HG03460 (cell line): ENCODE measurements around the gene ANKH.
"Not testable (repeated sequence)": the region's sequence is repeated elsewhere in the genome, so short reads cannot be mapped to it uniquely, and the experiment has no call there.

Source experiments
- ATAC-seq: cut with Tn5 transposase; IDR thresholded peaks from one replicate; pipeline ENCODE4 v1.9.1; 2021; ENCODE audit not compliant: unreplicated experiment

Gene ANKH

DNA sequence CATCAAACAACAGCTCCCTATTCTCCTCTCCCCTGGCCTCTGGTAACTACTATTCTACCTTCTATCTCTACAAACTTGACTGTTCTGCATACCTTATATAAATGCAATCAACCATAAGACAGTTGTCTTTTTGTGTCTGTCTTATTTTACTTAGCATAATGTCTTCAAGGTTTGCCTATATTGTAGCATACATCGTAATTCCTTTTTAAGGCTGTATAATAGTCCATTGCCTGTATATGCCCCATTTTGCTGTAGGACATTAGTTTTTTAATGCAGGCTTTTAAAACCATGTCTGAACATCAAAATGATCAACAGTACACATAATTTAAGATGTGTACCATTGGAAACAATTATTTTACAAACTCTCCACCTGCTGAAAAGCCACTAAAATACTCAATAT, 12.4 kb downstream of the ANKH start:
- ATAC-seq = no peak

DNA sequence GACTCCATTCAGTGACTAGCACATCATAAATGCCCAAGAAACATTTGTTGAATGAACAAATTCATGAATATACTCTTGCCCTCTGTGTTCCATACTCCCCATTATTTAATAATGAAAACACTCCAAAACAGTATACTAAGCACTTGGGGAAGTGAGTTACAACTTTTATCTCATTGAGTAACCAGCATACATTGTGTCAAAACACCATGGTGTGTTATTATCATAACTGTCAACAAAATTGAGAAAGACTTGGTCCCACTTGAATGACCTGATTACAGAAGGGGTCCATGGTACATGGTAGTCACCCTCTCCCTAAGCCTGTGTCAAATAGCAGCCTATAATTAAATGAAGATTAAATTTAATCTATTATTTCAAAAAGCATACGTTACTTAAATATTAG, 16.2 kb downstream of the ANKH start:
- ATAC-seq = no peak

DNA sequence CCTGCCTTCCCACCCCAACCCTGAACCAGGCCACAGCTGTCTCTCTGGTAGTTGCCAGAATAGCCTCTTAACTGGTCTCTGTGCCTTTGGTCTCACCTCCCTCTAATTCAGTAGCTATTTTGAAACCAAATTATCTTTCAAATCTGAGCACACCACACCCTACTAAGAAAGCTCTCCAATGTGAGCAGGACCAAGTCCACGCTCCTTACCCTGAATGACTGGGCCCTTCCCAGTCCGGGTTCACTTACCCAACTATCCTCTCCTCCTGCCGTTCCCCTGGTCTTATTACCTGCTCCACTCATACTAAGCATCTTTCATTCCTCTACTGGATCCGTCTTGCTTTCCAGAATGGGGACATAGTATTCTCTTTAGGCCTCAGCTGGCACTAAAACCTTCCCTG, 16.8 kb downstream of the ANKH start:
- ATAC-seq = no peak

DNA sequence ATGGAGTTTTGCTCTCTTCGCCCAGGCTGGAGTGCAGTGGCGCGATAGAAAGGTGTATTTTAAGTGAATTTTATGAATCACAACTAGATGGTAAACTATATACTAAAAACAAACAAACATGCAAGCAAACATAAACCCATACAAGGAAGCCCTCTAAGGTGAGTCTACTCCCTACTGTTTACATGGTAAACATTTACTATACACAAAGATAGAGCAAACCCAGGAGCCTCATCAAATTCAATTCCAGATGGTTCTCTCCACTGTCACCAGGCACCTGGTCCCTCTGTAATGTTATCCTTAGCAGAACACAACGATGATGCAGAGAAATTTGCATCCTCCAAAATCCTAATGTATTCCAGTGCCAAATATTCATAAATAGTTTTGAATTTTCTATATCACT, 17.9 kb downstream of the ANKH start:
- no peak for ATAC-seq

DNA sequence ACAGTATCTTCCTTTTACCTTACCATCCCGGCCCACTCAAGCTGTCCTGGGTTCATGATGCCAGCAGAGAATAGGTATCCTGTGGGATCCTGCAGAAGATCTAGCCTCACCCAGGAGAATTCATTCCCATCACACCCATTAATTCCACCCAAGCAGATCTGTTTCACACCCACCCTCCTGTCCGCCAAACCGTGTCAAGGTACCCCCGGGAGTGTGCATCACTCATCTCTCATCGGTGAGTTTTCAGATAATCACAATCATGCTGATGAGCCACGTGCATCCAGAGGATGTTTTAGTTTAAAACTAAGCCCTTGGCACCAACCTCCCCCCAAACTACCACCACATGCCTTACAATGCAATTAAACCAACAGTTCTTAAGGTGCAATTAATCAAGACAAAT, 18.8 kb downstream of the ANKH start:
- ATAC-seq = no peak

DNA sequence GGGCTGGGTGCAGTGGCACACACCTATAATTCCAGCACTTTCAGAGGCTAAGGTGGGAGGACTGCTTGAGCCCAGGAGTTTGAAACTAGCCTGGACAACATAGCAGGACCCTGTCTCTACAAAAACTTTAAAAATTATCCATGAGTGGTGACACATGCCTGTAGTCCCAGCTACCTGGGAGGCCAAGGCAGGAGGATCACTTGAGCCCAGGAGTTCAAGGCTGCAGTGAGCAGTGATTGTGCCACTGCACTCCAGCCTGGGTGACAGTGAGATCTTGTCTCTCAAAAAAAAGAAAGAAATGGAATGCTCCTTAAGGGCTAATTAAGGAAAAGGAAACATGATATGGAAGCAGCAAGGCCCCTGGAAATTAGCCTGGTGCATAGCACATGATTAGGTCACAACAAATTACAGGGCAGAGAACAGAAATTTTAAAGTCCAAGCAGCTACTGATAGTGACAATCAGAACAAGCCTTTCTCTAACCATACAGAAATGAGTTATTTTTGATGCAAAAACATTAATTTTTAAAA, 19.5 kb downstream of the ANKH start:
- no peak for ATAC-seq

DNA sequence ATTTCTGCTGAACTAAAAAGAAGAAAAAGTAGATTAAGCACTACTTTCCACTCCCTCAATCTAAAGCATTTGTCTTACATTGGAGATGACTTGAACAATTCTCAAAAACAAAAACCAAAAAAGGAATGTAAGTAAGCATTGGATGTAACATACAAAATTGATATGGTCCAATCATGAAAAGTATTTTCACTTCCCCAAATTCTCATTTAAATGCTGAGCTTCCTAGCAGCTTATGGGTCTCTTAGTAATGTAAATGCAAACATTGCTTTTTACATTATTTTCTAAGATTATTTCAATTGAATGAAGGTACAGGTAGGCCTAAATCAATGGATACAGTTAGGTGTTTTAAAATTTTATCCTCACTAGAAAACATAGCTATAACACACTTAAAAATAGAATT, 20.0 kb downstream of the ANKH start:
- ATAC-seq = no peak

DNA sequence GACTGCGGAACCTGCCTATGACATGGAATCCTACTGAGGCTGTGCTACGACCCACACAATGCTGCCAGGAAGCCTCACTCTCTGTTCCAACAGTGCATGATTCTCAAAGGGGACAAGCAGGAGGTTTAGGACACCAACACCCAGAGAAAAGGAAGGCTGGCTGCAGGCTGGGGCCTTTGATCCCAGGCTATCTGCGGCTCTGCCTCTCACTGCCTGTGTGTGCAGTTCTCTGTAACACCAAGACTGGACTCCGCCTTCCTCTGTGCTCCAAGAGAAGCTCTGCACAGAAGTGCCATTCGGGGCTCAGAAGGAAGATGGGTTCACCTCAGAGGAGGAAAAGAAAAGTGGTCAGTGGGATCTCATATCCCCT, 20.5 kb downstream of the ANKH start:
- no peak for ATAC-seq

DNA sequence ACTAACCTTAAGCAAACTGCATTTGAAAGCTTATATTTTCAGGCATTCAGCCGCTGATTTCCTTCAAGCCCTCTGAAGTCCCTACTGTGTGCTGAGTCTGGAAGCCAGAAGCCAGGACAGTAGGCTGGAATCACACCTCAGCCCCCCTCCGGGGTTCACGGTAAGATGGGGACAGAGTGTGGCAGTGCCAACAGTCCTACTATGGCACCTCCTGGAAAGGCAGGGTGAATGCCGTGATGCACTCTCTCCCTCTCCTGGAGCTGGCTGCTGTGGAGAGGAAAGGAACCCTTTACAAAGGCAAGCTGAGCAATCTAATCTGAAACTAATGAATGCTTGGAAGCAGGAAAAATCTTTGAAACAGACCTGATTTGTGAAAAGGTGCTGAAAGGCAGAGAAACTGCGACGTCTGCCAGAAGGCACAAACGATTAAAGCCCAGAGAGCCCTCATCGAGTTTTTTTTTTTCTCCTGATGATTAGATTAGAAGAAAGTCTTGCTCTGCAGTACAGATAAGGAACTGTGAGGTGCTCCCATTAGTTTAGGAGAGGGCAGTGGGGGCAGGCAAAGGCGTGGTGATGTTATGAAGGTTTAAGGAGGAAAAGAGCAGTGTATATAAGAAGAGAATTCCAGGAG, 21.0 kb downstream of the ANKH start:
- ATAC-seq = no peak

DNA sequence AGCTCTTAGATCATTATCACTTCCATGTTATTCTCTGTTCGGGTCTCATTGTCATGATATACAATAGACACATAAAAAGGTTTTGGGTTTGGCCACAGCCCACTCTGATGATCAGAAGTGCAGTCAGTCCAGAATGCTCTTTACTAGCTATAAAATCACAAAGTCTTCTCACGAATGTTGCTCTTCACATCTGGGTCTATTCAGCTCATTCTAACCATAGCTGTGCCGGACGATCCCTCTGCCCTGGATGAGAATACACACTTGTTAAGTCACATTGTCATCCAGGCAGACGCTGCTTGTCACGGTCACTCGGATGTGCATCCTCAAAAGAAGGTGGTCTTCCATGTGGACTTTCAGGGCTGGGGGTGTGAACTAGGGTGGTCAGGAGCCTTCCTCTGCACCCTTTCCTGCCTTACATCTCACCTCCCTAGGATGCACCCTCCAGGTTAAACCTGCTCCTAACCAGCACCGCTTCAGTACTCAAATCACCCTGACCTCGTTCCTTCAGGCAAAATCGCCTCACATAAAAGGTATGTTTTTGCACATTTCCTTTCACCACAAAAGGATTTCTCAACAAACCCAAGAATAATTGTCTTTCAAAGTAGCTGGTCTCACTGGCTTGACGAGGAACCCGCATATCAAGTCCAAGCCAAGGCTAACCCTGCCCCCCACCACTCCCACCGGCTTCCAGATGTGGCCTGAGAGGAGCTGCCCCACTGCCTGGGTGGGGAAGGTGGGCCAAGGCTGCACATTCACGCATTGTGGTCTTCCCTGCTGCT, 21.9 kb downstream of the ANKH start:
- ATAC-seq = no peak

DNA sequence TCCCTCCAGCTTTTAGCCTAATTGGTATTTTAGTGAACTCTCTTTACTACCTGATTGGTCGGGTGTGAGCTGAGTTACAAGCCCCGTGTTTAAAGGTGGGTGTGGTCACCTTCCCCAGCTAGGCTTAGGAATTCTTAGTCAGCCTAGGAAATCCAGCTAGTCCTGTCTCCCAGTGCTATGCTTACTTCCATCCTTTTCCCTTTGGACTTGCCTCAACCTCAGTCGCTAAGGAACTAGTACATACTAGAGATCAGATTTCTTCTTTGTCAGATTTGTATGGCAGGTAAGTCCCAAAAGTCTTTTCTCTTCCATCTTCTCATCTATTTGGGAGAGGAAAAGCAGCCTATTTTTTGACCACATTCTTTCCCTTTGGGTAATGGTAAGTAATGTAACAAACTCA, 22.6 kb downstream of the ANKH start:
- ATAC-seq = not testable (repeated sequence)

DNA sequence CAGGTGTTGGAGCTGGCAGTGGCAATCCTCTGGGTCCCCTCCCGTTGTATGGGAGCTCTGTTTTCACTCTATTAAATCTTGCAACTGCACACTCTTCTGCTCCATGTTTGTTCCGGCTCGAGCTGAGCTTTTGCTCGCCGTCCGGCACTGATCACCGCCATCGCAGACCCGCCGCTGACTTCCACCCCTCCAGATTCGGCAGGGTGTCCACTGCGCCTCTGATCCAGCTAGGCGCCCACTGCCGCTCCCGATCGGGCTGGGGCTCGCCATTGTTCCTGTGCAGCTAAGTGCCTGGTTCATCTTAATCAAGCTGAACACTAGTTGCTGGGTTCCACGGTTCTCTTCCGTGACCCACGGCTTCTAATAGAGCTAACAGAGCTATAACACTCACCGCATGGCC, 23.2 kb downstream of the ANKH start:
- ATAC-seq = no peak

DNA sequence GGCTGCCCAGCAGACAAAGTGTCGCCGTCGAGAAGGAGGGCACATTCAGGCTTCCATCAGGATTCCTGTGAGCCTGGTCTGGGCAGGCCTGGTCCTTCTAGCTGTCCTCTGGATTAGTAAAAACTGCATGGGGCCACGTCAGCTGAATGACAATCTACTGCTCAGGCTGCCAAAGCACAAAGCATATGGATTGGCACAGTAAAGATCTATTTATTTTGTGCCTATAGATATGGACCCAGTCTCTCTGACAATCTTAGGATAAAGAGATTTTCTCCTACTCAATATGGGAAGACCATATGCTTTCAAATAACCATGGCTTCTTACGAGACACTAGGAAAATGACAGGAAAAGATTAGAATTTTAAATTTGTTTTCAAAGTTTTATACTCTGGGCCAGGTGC, 24.1 kb downstream of the ANKH start:
- no peak for ATAC-seq

DNA sequence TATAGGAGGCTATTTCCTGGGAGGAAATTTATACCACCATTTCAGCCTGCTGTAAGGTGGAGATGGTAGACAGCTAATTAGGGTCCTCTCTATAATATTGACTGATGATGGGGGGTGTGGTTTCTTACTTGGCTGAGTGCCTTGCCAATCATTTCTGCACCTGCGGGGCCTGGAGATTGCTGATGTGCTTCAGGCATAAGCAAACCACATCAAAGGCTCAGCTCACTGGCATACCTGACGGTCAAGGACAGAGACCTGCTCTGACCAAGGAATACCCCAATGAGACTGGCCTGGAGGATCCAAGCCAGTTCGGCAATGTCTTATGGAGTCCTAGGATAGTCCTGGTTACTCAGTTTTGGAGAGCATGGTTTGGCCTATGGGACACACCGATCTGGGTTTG, 29.5 kb downstream of the ANKH start:
- no peak for ATAC-seq

DNA sequence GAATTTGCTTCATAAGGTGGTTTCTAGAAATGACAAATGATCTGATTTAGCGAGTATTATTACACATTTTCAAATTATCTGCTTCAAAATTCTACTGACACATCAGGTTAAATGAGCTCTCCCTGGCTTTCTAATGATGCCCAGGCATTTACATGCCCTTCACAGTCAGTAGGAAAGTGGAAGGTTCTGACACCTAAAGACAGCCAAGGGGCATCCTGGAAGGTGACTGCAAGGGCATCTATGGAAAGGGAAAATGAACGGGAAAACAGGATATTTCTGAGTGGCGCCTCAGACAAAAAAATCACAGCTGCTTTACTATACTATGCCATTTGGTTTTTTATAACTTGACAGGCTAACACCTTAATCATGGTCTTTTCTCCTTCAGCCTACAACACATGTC, 31.0 kb downstream of the ANKH start:
- ATAC-seq = no peak

DNA sequence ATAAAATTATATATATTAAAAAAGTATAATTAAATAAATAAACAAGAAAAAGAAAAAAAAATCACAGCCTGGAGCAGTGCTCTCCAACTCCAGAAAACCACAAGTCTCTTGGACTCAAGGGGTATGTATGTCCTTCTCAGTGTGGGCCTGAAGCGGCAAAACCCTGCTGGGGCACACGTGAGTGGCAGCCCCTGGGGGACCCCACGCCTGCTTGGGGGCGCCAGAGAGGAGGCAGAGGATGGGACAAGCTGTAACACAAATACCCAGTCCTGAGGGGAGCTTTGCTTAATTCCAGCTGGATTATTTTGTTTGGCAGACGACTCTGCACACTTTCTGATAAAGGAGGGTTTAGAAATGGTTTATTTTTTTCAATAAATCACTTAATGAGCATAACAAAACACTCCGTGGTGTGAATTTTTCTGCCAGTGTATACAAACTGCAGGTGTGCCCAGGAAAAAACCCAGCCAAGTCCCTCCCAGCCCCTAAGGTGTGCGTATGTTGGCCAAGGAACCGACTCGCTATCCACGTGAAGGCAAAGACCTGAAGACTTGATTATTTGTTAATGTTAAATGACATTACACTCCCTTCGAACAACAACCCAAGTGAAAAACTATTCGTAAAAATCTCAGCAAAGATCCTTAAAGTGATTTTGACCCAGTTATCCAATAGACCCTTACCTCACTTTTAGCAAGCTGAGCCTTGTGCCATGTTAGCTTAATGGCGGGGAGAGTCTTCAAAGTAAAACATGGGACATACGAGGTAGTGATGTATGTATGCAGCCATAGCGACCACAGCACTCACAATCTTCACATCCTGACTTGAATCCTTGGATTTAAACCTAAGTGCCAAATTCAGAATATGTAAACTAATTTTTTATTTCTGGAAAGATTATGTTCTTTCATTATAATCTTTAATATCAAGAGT, 32.9 kb downstream of the ANKH start:
- no peak for ATAC-seq

DNA sequence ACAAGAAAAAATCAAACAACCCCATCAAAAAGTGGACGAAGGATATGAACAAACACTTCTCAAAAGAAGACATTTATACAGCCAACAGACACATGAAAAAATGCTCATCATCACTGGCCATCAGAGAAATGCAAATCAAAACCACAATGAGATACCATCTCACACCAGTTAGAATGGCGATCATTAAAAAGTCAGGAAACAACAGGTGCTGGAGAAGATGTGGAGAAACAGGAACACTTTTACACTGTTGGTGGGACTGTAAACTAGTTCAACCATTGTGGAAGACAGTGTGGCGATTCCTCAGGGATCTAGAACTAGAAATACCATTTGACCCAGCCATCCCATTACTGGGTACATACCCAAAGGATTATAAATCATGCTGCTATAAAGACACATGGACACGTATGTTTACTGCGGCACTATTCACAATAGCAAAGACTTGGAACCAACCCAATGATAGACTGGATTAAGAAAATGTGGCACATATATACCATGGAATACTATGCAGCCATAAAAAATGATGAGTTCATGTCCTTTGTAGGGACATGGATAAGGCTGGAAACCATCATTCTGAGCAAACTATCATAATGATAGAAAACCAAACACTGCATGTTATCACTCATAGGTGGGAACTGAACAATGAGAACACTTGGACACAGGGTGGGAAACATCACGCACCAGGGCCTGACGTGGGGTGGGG, 34.0 kb downstream of the ANKH start:
- ATAC-seq = not testable (repeated sequence)

DNA sequence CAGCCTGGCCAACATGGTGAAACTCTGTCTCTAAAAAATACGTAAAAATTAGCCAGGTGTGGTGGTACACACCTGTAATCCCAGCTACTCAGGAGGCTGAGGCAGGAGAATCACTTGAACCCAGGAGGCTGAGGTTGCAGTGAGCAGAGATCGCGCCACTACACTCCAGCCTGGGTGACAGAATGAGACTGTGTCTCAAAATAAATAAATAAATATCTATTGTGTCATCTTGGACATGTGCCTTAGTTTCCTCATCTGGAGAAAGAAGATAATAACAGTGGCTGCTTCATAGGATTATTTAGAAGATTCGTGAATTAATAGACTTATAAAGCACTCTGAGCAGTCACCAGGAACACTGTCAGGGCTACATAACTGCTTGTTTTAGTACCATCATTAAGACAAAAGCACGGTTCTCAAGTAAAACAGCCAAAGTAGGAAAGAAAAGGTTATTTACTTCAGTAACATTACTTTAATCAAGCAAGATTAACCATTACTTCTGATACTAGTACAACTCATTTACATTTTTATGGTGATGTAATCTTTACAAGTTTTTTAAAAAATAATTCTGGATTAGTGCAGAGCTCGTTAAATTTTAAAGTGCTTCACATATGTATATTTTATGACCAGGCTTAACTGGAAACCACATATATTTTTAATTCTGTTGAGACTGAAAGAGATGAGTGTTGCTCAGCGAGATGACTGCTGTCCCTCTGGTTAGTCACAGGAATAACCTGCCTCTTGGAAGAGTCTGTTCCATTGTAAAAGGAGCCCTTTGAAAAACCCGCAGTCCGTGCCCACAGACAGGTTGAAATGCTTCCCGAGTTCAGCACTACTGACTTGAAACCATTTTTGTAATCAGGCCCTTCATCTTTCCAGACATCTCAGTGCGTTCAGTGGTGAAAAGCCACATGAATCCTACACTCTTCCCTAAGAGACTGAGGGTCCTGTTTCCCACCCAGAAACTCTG, 36.7 kb downstream of the ANKH start:
- no peak for ATAC-seq

DNA sequence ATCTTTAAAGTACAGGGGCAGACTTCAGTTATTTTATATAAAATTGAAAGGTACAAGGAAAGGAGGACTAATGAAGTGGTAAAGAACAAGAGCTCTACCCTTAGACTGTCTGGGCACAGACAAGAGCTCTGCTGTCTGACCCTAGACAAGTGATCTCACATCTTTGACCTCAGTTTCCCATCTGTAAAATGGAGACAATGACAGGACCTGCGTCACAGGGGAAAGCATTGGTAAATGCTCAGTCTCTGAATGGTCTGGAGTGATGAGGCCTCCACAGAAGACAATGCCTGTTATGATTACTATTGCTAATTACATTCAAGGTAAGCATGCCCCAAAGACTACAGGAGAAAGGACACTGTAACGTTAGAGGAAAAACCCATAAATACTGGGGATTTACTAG, 37.5 kb downstream of the ANKH start:
- no peak for ATAC-seq

DNA sequence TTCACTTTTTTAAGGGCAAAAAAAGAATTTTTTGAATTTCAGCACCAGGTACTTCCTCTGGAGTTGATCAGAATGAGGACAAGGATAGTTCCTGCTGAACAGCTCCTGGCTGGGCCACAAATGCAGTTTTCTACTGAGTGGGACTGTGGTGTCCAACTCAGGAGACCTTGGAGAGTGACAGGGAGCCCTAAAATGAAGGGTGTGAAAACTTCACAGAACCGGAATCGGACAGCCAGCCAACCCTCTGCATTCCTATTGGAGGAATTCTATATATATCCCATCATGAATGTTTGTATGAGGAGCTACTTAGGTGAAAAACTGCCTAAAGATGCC, 40.6 kb downstream of the ANKH start:
- no peak for ATAC-seq
